Sciatic nerve (tissue), 2 donors: Measurements from ENCODE around the gene NFAM1. TPM values are rescaled to one million over a fixed set of nuclear protein-coding genes. Genes with fewer than 3 reads are reported as not detected.

ENCODE experiments used
- ATAC-seq: fragments of 200-7000 bp; cut with Tn5 transposase; one replicate; pipeline ENCODE4 v1.9.1; 2020; ENCODE audit warnings: mild to moderate bottlenecking, moderate library complexity
- DNase-seq: peaks from one replicate; pipeline ENCODE4 v3.0.0-alpha.2; 2020; ENCODE audit warnings: low spot score
- intact Hi-C: fragments of 100-400 bp; cut with DNase I; formaldehyde crosslinking; loops from one replicate; pipeline ENCODE4 v1.14.2; 2022
- total RNA-seq: library from RNA; stranded (reverse); fragmentation: NEBNext Ultra II Directional; extraction: Animal tissue kit (Norgen Biotek cat#: 25700); gene quantifications from one replicate; pipeline ENCODE4 v1.2.1, GENCODE V29; 2021
- donor health status: DM: no; HTN: no; CAD: no.
- donor health status: DM: no; HTN: no; CAD: no.

The NFAM1 gene
- total RNA-seq, 1 donor from 2014 or later, result 6.6 TPM

DNA sequence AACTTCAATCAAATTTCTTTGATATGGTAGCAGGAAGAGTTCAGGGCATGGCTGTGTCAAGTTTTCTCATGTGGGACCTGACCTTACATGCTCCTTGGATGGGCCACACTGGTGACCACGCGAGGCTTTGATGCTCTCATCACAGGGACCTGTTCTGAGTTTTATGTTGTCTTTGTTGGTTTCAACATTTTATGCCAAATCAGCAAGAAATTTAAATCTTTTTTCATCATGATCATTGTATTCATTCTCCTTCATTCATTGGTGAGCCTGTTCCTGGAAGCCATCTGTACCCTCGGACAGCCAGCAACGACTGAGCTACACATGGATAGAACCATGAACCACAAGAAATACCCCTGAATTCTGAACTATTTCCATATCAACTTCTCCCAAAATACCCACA, 10.5 kb upstream of the NFAM1 start:
- no peak for ATAC-seq
- DNase-seq, result no peak
- intact Hi-C loops, result no loop called here

DNA sequence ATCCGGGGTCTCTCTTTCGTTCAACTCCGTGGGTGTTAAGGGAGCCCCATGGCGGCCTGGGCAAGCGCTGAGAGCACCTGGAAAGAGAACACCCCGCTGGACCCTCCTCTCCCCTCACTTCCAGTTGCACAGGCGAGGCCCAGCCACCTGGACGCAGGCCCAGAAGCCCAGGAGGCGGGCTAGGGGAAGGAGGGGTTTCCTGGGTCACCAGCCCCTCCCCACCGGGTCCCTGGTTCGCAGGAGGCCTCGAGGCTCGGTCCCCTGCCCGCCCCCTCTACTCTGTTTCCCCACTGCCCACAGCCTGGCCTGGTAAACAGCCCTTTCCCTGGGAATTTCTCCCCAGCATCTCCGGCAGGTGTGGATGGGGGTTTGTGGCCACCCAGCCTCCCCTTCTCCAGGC, 8.5 kb upstream of the NFAM1 start:
- ATAC-seq (no peak), DNase-seq (no peak)
- intact Hi-C loops, result no loop called here

DNA sequence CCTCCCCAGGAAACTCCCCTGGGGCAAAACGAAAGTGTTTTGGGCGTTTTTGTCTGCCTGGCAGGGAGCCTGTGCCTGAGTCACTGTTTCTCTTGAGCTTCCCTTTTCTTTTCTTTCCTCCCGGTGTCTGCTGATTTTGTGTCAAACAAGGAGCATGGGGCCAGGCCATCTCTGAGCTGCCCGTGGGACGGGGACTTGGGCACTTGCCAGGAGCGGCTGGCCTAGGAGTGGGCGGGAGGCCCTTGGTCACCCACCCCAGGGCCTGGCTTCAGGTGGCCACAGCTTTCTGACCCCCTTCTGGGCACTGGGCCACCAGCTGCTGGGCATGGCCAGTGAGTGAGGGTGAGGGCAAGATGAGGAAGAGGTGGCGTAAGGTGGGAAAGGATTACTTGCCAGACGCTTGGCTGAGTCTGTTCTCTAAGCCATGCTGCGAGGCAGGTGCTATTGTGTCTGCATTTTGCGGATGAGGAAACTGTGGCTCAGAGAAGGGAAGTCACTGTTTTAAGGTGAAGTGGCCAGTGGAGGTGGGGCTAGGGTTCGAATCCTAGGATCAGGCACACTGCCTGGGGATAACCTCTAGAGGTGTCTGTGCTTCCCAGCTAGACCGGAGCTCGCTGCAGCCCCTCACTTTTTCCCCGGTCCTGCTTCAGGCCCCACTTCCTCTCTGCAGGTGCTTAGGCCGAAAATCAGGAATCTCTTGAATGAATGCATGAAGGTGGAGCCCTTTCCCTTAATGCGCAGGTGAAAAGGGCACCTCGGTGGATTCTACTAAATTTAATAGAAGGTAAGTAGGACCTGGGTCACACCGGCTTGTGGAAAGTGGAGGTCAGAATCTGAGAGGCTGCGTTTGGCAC, 7.8 kb upstream of the NFAM1 start:
- ATAC-seq (no peak), DNase-seq (peak; percentile 78)
- intact Hi-C loops, result loop anchor here (5.0 to 10.0 kb wide), 3 partner anchors 165 to 345 kb away; partner anchors contain the start of genes NDUFA6 and TCF20

DNA sequence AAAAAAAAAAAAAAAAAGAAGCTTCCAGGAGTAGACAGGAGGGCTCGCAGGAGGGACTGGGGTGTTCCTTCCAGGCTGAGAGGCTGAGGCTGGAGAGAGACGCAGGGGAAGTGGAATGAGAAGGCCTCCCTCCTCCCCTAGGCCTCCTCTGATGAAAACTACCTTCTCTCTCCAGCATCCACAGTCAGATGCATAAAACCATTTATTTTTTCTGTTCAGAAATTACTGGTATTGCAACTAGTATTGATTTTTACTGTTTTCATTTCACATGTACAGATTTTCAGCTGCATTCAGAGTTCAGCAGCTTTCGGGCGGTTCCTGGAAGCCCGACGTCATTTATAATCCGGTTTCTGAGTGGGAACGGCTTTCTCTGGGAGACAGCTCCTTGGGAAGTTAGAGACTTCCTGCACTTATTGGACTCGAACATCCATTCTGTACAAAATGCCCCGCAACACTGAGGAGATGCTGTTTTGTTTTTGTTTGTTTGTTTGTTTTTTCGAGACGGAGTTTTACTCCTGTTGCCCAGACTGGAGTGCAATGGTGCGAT, 6.9 kb upstream of the NFAM1 start:
- no peak for DNase-seq
- ATAC-seq, result no peak
- intact Hi-C loops, result loop anchor here (5.0 to 10.0 kb wide), 3 partner anchors 164 to 344 kb away; partner anchors contain the start of genes NDUFA6 and TCF20

DNA sequence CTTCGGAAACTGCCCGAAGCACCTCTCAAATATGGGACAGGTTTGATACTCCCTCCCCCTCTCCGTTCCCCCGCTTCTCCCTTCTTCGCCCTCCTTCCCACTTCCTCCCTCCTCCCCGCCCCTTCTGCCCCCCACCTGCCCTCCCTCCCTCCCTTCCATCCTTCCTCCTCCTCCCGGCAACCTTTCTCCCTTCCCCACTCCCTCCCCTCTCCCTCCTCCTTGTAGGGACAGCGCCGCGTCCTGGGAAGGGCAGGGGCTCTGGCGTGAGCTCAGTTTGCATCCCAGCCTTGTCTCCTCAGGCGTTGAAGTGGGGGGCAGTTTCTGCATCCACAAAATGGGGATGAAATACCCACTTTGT, 6.1 kb upstream of the NFAM1 start:
- intact Hi-C loops, result loop anchor here (5.0 to 10.0 kb wide), 3 partner anchors 163 to 343 kb away; partner anchors contain the start of genes NDUFA6 and TCF20
- DNase-seq (no peak), ATAC-seq (no peak)

DNA sequence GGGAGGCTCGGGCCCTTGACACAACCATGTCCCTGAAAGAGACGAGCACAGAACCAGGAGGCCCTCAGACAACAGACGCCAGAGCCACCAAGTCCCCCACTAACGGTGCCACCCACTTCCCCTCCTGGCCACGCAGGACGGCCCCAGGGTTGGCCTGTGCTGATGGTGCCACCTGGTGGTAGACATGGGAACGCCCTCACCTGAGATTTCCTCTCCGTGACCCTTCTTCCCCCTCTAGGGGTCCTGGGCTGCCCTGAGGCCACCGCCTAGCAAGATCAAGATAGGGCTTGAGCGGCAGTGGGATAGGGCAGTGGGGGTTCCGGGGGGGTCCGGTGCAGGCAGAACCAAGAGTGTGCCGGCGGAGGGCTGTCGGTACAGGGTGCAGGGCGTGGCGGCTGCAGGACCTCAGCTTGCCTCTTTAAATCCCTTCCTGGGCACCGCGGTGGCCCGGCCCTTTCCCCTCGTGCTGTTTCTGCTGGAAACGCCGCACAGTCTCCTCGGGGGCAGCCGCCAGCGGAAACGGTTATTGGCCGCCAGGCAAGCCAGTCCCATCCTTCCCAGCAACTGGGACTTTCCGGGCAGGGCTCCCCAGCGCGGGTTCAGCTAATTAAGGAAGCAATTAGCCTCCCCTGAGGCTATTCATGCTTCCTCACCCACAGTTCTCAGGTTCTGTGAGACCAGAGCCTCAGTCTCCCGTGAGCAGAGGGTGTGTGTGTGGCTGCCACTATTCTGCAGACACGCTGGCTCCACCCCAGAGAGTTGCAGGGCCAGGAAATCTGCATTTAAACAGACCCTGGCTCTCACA, 5.5 kb upstream of the NFAM1 start:
- ATAC-seq (peak; percentile 84), DNase-seq (peak; percentile 89)
- intact Hi-C loops, result loop anchor here (5.0 to 10.0 kb wide), 3 partner anchors 163 to 343 kb away; partner anchors contain the start of genes NDUFA6 and TCF20

DNA sequence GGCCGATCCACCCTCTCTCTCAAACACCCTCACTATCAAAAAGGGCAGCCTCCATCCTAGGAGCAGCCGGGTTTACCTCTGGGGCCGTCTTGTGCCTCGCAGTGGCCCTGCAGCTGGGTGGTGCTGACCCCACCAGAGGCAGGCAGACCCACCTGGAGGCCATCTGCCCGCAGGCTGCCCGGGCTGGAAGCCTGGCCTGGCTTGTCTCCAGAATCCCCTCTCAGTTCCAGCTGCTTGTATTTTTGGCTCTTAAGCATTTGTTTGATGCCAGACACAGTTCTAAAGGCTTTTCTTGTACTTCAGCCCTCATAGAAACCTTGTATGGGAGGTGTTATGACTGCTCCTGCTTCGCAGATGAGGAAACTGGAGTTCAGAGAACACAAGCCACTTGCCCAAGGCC, 4.2 kb upstream of the NFAM1 start:
- intact Hi-C loops, result loop anchor here (5.0 to 10.0 kb wide), 3 partner anchors 162 to 342 kb away; partner anchors contain the start of genes NDUFA6 and TCF20
- no peak for ATAC-seq
- DNase-seq, result no peak

DNA sequence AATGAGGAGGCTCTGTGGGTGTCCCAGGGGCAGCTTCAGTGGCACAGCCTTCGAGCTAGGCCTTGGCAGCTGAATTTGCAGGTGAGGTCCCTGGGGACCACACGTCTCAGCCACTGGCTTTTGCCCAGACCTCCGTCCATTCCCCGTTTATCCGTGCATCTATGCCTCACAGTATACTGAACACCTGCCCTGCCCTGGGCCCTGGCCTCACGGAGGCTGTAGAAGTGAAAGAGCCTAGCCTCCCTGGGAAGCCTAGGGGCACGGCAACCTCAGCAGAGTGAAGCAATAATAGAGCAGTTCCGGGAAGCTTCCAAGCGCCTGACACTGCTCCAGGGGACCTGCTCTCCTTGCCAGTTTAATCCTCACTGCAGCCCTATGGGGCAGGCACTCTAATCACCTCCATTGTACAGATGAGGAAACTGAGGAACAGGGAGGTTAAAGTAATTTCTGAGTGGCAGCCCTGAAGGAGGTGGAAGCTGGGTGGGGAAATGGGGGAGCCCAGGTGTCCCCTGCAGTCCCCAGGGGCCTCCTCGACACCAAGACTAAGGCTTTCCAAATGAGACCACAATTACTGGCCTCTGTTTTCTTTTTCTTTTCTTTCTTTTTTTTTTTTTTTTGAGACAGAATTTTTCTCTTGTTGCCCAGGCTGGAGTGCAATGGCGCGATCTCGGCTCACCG, 2.7 kb upstream of the NFAM1 start:
- DNase-seq (no peak), ATAC-seq (no peak)
- intact Hi-C loops, result loop anchor here (5.0 to 10.0 kb wide), 3 partner anchors 160 to 340 kb away; partner anchors contain the start of genes NDUFA6 and TCF20

DNA sequence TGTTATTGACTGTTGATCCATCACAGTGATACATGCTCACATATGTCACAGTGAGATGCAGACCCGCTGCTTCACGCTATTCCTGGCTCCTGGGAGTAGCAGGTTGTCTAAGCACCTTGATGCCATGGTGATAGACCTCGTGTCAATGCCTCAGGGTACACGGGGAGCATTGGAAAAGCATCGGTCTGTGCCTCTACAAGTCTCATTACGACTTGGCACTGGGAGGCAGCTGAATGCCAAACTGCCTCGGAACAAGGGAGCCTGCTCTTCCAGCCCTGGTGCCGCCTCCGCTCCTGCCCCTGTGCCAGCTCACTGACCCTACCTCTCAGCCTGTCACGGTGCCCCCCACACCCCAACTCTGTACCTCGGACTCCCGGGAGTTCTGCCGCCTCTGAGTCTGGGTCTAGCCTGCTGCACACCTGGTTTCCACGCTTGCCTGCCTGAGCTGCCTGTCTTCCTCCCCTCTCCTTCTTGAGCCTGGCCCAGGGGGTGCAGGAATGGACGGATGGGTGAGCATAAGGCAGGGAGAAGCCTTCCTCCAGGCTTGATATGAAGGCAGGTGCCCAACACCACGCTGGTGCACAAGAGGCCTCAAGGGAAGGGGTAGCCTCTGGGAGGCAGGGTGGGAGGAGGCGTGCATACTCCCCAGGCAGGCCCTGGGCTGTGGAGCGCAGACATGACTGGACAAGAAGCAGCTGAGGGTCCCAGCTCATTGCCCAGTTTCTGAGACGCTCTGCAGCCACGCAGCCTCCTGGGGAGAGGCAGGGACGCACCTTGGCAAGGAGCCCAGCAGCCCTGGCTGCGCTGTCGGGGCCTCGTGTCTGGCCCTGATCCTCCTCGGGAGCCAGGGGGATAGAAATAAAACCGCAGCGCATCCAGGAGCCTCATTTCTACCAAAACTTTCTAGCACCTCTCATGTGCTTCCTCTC, 1.8 kb upstream of the NFAM1 start:
- no peak for DNase-seq
- ATAC-seq, result no peak
- intact Hi-C loops, result loop anchor here (10.0 kb wide), 2 partner anchors 159 to 339 kb away; partner anchors contain the start of genes NDUFA6 and TCF20

DNA sequence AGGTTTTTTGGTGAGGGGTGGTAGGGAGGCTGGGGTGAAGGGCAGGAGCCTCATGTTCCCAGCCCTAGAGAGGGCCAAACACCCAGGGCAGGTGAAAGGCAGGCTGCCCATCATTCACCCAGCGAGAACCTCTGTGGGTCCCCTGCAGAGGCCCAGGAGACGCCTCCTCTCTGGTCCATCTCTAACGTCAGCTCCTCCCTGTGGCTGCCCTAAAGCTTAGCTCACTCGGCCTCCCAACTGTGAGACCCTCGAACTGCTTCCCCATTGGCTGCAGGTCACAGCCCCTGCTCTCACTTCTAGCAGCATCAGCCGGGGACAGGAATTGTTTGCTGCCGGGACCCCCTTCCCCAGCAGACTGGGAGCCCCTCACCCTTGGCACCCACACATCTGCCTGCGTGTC, 615 bp upstream of the NFAM1 start:
- intact Hi-C loops, result loop anchor here (10.0 kb wide), 2 partner anchors 158 to 338 kb away; partner anchors contain the start of genes NDUFA6 and TCF20
- ATAC-seq (no peak), DNase-seq (no peak)

DNA sequence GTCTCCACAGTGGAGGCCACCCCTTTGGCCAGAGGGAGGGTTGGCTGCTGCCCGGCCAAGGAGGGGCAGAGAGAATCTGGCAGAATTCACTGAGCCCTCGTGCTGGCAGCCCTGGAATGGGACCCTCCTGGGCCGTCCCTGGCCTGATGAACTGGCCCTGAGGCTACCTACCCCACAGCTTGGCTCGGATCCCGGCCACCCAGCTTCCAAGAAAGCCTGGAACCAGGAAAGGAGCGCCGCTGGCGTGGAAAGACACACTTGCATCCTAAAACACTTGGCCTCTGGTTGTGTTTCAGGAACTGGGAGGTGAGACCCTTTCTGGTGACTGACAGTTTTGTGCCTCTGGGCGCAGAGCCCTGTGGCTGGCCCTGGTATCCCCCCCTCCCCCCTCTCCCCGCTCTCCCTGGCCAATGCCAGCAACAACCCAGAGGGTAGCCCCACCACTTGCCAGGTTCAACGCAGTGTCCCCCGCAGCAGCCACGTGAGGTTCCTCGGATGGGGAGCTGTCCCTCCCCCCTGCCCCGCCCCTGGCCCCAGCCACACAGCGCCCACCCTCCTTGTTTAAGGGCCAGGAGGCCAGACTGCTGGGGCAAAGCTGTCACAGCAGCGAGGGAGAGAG, 693 bp downstream of the NFAM1 start:
- intact Hi-C loops, result loop anchor here (10.0 kb wide), 2 partner anchors 157 to 337 kb away; partner anchors contain the start of genes NDUFA6 and TCF20
- peak; percentile 39 for ATAC-seq
- no peak for DNase-seq

DNA sequence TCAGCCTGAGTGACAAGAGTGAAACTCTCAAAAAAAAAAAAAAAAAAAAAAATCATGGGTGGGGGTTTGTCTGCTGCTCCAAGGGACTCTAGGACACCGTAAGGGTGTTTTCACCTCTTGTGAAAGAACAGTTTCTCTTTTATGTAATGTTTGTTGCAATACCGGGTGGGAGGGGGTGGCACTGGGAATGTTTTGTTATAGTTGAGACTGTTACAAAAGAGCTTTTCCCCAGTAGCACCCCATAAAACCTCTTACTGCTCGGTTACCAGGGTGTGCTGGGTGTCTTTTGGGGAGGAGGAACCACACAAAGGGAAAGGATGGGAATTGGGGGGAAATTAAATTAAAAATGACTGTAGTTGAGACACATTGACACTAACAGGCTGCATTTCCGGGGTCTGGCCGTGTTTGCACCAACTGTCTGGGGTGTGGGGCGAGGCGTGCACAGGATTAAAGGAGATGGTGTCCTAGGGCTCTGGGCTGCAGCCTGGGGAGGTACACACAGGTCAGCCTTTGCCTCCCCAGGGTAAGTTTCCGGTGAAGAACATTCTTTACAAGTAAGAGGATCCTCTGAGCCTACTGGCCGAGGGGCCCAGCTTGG, 1.6 kb downstream of the NFAM1 start:
- DNase-seq (no peak), ATAC-seq (peak; percentile 38)
- intact Hi-C loops, result loop anchor here (10.0 kb wide), 2 partner anchors 156 to 336 kb away; partner anchors contain the start of genes NDUFA6 and TCF20

DNA sequence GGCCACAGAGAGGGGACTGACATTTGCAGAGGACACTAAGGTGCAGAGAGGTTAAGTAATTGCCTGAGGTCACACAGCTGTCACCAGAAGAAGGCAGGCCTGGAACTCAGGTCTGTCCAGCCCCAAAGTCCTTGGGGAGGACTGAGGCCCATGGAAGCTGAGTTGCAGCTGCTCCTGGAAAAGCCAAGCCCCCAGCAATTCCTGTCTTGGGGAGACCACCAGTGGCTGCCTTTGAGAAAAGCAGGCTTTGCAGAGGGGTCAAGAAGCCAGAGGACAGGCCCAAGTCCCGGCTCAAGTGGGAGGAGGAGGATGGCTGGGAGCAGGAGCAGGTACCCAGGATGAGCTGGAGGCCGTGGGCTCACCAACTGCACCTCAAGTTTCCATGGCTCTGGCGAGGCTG, 3.4 kb downstream of the NFAM1 start:
- ATAC-seq (no peak), DNase-seq (no peak)
- intact Hi-C loops, result no loop called here

DNA sequence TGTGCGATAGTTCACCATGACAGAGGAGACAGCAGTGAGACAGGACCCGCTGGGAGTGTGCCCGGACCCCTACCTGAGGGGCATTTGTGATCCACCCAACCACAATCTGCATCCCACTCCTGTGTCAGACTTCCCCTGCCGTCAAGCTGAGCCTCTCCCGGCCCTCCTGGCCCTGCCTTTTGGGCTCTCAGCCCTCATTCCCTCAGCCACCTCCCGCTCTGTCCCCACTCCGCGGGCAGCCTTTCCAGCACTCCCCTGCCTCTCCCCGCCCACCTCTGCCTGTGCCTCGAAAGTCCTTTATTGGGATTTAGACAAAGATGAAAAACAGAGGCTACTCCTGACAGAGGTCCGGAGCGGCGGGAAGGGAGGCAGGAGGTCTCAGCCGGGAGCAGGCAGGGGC, 4.2 kb downstream of the NFAM1 start:
- no peak for ATAC-seq
- intact Hi-C loops, result no loop called here
- no peak for DNase-seq

DNA sequence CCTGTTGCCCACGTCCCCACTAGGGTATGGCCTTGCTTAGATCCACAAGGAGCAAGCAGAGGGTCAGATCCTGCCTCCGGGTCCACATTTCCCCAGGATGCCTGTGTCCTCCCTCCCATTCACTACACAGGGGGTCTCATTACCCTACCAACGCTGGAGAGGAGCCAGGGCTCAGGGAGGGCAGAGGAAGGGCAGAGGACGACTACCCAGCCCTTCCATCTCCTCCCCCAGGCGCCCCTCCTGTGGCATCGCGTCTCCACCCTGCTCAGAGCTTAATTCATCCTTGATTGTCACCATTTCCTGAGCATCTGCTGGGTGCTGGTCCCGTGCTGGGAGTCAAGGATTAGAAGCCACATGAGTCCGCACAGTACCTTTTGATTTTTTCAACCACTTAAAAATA, 5.0 kb downstream of the NFAM1 start:
- DNase-seq (no peak), ATAC-seq (no peak)
- intact Hi-C loops, result no loop called here

DNA sequence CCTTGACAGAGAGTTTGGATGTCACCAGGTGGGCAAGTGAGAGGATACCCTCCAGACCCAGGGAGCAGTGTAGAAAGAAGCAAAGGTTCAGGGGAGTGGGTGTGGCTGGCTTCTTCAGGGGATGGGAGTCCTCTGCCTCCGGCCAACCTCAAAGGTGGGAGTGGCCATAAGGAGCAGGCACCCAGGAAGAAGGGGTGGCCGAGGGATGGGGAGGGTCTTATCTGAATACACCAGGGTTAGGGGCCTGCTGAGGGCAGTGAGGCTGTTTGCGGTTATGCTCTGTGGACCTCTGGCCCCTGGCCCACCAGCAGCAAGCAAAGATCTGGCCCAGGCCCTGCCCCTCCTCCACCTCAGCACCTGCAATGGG, 6.2 kb downstream of the NFAM1 start:
- ATAC-seq (no peak), DNase-seq (no peak)
- intact Hi-C loops, result no loop called here
